PFSK-1 (cell line): ENCODE measurements around the gene DDX56.

Experiments used
- POLR2AphosphoS5 ChIP-seq: IDR thresholded peaks from 2 replicates; pipeline ENCODE4 v1.6.1; 2012; ENCODE audit warnings: low read depth, mild to moderate bottlenecking, control low read depth, low read length, moderate library complexity
- REST ChIP-seq, 2 experiments: IDR thresholded peaks; 2 replicates each; pipeline versions ENCODE4 v1.6.1 to v1.8.0; 2011 to 2012; ENCODE audit warnings: low read depth in 2 of 2, low read length in 2 of 2, control low read depth in 1 of 2, inconsistent platforms in 1 of 2, mild to moderate bottlenecking in 1 of 2, moderate library complexity in 1 of 2; ENCODE audit not compliant: insufficient read depth in 1 of 2
- SIN3A ChIP-seq: IDR thresholded peaks from 2 replicates; pipeline ENCODE4 v1.6.1; 2012; ENCODE audit warnings: mild to moderate bottlenecking, low read length, moderate library complexity, borderline replicate concordance; ENCODE audit not compliant: insufficient read depth

- peak; percentile 100 for TF ChIP-seq SIN3A
- peak; percentile 88 for TF ChIP-seq POLR2AphosphoS5
- TF ChIP-seq REST (IDR thresholded peaks at IDR 0.05; ENCODE audit: insufficient read depth in 1 of 2, low read depth in 2 of 2, low read length in 2 of 2) = no peak
Observed at GRCh38 chr7:44606341-44607140, 32.8 kb upstream of the DDX56 start, which contains the start of gene OGDH.
